Activated CD8-positive, alpha-beta memory T cell treated with anti-CD3 and anti-CD28 coated beads, Interleukin-2, amount 50 U/mL, for 4 hours (primary cell): ENCODE data around the gene PLPP2.
"Not testable (repeated sequence)": the region's sequence is repeated elsewhere in the genome, so short reads cannot be mapped to it uniquely, and the experiment has no call there.

Experiments used
- DNase-seq: peaks from one replicate; pipeline ENCODE4 v3.0.0-alpha.2; 2020

PLPP2 gene

DNA sequence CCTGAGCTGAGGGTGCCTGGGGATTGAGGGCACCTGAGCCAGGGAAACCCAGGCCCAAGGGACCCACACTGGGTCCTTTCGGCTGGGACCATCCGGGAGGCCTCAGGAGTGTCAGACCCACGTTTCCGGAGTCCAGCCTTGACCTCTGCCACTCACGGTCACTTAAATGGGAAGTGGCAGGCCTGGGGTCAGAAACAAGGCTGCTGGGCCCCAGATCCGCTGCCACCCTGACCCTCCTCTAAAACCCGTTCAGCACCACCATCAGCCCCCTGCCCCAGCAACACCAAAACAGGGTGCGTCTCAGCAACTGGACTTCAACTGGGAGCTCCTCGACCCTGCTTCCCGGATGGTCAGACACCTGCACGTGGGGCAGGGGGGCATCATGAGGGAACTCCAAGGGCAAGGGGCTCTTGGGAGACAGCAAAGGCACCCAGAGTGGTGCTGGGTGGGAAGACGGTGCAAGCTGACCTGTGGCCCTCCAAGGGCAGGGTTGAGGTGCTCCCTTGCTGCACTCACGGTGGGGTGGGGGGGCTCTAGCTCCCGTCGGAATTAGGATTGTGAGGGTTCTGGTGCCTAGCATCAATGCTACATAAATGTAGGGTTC is 1.2 kb upstream of the PLPP2 start:
- DNase-seq, result no peak

DNA sequence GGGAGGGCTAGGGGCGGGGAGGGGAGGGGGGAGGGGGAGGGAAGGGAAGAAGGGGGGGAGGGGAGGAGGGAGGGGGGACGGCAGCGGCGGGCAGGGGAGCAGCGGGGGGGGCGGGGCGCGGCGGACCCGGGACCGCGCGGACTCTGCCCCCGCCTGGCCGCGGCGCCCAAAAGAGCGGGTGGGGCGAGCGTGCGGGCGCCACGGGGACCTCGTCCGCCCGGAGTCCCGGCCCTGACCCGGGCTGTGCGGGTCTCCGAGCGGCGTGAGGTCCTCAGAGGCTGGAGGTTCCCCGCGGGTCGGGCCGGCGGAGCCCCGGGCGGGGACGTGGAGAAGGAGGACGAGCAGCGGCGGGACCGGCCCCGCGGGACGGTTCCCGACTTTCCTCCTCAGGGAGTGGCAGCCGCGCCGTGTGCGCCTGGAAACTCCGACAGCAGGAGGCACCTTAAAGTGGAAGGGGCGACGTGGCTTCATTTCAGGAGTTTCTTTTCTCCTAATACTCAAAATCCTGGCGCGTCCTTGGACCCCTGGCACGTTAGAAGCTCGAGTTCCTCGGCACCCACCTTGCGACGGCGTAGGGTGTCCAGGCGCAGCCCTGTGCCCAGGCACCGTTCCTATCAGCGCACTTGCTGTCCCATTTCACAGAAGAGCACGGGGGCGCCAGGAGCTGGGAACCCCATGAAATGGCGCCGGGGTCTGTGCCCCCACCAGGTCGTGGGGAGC is 518 bp upstream of the PLPP2 start:
- no peak for DNase-seq

DNA sequence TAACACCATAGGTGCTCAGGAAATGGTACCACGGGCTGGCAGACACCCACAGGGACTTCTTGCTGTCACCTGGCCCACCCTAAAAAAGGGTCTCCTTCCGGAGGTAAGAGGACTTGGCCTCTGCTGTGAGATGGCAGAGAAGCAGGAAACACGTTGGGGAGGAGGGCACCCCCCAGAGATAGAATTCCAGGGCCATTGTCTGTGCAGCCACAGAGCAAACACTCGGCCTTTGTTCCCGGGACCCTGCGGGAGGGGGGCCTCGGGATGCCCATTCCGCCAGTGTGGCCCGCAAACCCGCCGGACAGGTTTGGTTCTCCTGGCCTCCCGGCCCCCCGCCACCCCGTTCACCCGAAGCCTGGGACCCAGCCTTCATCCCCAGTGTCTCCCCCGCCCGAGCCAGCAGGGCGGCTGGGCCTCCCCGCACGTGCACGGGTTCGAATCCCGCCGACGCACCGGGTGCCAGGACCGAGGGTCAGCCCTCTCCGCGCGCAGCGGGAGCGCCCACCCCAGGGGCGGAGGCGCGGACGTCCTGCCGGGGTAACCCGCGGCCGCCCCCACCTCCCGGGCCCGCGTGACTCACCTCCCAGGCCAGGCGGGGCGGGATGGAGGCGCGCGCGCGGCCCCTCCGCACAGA is 714 bp downstream of the PLPP2 start:
- peak; percentile 37 for DNase-seq

DNA sequence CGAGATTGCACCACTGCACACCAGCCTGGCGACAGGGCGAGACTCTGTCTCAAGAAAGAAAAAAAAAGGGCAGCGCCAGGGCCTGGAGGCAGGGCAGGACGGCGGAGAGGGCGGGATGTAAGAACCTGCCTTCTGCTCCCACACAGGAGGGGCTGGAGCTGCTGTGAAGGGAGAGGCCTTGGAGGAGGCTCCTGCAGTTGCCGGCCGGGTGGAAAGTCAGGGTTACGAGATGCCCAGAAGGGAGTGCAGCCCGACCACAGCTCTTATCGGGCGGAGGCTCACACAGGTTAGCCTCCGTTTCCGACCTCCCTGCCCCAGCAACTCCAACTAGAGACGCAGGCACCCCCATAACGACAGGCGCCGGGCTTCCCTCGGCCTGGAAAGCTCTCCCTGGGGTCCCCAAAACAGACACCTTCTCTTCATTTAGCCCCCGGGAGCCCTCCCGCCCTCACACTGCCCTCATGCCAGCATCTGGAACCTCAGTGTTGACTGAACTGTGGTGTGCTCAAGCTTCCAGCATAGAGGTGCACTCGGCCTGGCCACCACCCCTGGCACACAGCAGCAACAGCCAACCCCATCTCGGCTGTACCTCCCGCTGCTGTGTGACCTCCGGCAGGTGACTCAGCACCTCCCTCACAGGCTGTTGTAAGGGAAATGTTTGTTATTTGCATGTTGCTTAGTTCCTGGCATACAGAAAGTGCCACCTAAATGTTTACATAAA is 1.4 kb downstream of the PLPP2 start:
- DNase-seq, result peak; percentile 35

DNA sequence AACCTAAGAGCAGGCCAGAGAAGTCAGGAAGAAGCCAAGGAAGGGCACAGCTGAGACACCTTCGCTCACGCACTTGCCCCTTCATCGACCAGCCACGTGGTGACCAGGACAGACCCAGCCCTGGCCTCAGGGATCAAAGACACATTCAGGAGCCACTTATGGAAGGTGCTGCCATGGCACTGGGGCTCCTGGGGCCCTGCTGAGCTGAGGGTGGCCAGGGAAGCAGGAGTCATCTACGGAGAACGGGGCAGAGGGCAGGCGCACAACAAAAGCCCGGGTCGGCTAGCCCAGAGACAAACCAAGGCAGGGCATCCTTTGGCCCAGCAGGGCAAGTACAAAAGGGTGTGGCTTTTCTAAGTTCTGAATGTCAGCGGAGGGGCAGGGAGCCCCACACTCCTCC is 2.3 kb downstream of the PLPP2 start:
- no peak for DNase-seq

DNA sequence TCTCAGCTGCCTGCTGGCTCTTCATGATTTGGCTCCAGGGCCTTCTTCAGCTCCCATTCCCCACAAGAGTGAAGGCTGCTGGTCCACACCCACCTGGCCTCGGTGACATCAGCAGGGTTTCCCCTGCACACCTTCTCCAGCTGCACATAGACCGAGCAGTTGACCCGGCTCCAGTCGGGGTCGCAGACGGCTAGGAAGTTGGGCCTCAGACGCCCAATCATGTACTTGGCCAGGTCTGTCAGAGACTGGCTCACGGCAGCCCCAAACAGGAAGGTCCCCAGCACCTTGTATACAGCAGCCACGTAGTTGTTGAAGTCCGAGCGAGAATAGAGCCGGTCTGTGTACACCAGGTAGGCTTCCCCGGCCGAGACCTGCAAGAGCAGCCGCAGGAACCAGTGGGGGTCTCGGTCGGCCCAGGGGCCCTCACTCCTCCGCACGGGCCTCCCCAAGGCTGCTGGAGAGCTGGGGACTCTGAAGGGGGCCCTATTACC is 3.8 kb downstream of the PLPP2 start:
- DNase-seq, result no peak

DNA sequence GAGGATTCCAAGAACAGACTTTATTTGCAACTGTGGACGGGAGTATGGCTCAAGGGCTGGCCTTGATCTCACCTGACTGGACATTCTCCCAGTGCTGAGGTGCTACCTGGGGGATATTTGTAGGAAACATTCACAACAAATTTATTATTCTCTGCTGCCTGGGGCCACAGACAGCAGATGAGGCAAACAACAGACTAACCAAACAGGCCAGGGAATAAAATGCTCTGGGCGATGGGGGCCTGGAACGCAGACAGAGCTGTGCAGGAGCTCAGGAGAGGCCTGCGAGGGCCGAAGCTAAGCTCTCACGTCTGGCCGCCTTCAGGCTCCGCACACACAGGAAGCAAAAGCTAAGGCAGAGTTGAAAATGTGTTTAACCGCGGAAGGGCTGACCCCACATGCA is 7.8 kb downstream of the PLPP2 start:
- no peak for DNase-seq

DNA sequence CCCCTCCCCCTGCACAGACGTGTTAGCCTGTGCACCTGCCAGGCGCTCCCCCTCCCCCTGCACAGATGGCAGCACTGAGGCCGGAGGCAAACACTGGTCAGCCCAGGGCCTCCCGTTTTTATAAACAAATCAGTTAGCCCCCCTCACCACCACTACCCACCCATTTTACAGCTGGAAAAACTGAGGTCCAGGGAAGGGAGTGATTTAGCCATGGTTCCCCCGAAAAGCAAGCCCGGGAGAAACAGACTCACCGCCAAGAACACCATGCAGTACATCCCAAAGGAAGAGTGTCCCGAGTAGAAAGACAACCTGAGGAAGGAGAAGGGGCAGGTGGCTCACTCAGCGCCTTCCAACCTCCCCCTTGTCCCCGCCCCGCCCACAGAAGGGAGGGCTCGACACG is 8.7 kb downstream of the PLPP2 start:
- no peak for DNase-seq

DNA sequence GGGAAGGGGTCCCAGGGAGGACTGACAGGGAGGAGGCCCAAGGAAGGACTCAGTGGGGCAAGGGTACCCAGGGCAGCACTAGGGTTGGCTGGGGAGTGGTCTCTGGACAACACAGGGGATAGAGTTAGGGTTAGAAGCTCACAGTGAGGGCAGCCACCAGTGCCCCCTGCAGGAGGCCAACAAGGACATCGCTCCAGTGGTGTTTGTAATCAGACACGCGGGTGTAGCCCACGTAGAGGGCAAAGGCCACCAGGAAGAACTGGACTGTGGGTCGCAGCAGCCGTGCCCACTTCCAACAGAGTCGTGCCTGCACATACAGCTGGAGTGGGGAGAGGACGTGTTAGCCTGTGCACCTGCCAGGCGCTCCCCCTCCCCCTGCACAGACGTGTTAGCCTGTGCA is 9.2 kb downstream of the PLPP2 start:
- no peak for DNase-seq

DNA sequence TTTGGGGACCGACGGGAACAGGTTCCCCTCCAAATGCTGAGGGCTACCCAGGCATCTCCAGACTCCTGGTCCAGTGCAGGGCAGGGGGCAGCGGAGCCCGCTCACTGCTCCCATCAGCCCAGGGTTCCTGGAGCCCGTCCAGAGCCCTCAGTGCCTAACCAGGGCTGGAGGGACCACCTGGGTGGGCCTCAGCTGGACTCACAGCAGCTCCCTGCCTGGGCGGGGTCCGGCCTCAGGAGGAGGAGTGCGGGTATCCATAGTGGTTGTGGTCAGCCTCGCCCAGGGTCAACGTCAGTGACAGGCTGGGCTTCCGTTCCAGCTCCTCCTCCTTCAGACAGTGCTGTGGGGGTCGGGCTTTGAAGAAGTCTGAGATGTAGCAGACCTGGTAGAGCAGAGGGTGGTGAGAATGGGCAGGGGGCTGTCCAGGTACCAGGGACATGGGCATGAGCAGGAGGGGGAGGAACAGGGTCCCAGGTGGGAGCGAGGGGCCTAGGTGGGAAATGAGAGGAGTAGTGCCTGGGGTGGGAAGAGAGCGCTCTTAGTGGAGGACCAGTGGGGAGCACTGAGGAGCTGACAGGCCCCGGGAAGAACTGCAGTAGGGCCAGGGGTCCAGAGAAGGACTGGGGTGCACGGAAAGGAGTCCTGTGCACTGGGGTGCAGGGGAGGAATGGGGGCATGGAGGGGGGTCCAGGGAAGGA is 9.9 kb downstream of the PLPP2 start:
- DNase-seq, result no peak

DNA sequence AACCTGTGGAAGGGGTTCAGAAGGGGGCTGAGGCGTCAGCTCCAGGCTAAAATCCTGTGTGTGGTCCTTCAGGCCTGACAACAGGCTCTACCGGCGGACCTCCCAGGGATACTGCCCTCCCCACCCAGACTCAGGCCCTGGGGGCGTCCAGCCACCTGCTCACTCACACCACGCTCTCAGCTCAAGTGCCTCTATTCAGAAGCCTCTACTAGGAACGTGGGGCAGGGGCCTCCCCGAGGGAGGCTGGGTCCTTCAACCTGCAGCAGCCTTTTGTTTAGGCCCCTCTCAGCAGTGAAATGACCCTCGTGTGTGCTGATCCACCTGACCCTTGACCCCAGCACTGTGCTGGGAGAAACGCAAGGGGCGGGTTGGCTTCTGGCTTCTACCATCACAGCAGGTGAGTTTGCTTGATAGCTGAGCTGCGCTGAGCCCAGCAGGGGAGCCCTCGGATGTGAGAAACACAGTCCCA is 10.6 kb downstream of the PLPP2 start:
- no peak for DNase-seq

DNA sequence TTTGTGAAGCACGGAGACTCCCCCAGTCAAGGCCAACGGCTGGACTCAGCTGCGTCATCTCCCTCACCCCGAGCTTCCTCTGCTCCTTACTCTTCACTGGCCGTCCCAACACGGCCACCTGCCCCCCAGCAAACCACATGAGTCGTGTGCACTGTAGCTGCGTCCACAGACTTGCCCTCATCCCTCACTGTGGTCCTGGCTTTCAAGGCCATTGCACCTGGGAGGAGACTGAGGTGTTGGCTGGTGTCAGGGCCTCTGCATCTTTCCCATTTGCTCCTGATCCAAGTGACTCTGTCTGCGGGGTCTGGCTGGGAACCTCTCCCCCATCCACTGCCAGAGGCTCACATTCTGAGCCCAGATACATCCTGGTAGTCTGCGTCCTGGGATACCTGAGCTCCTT is 11.5 kb downstream of the PLPP2 start:
- no peak for DNase-seq

DNA sequence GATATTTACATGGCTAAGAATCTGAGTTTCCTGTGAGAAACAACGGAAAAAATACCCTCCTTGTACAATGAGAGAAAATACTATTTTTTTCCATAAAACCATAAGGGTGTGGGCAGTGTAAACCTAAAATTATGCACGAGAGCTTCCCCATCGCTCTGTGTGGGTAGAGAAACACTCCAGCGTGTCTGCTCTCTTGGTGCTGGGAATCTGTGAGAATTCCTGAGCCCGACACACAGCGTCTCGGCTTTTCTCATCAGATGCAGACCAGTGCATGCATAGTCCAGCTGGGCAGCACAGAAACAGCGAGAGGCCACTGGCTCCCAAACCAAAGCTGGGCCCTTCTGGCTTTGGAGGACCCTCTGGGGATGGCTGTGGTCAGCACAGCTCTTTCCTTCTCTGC is 12.0 kb downstream of the PLPP2 start:
- DNase-seq, result no peak

DNA sequence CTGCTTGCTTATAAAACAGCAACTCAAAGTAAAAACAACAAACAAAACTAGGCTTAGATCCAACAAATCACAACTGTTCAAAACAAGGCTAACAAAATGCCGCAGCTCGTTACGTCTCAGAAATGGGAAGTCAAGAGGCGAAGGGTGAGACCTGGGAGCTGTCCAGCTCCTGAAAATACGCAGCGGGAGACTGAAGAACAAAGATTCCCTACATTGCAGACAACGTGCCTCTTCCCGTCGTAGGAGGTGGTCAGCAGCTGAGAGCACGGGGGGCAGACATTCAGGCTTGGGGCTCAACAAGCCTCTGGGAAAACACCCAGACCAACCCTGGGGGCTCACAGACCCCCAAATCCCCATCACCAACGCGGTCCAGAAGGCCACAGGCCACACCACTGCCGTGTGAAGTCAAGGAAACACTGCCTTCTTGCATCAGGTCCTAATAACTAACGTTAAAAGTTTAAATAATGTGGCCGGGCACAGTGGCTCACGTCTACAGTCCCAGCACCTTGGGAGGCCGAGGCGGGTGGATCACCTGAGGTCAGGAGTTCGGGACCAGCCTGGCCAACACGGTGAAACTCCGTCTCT is 13.5 kb downstream of the PLPP2 start:
- no peak for DNase-seq

DNA sequence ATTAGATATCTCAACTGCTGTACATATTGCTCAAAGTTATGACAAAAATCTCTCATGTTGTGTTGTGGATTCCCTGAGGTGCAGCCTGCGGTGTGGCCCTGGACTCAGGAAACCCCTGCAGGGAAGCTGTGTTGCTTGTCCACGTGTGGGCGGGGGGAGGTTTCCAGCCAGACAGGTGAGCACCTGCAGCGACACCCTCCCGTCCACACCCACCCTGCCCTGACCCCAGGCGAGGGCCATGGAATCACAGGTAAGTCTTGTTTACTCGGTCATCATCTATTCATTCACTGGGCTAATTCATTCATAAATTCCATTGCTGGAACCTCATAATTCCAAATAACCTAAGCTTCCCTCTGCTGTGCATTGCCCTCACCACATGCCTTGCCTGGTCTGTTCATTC is 14.1 kb downstream of the PLPP2 start:
- DNase-seq, result no peak

DNA sequence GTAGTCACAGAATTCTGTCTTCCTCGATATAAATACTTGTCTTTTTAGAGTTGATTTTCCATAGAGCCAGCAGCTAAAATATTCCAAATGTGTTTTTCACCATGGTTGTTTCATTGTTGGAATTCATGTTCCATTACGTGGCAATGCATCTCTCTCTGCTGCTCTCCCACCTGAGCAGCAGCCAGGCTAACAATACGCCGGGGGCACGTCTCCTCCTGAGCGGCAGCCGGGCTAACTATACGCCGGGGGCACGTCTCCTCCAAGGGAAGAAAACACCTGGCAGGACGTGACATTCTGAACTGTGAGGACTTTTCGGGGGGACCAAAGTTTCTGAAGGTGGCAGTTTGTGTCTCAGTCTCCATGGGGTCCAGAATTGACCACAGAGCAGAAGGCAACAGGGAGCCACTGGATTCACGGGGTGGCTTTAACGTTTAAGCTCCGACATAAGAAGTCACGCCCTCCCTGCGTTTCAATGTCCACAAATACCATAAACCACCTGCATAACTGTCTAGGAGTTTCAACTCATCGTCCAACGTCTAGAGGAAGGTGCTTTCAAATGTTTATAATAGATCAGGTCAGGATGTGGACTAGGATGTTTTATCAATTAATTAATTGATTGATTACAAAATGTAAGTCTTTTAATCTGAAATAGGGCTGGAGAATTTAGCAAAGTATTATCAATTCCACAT is 15.1 kb downstream of the PLPP2 start:
- no peak for DNase-seq

DNA sequence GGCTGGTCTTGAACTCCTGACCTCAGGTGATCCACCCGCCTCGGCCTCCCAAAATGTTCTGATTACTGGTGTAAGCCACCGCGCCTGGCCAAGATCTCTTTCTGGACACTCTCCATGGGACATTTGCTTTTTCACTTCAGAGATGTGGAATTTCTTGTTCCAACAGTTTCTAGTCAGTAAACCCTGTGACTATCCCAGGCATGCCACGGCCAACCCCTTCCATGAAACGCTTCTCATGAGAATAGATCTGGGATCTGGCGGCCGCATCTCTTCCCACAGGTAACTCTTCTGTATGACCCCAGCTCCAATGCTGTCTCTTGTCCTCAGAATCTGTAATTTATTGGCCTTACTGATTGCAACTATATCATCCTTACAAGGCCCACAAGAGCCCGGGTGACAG is 16.2 kb downstream of the PLPP2 start:
- no peak for DNase-seq

DNA sequence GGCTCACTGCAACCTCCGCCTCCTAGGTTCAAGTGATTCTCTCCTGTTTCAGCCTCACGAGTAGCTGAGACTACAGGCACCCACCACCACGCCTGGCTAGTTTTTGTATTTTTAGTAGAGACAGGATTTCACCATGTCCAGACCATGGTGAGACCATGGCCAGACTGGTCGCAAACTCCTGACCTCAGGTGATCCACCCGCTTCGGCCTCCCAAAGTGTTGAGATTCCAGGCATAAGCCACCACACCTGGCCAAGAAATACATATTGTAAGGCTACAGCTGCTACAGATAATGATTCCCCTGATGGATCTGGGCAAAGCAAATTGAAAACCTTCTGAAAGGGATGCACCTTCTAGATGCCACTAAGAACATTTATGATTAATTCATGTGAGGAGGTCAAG is 17.8 kb downstream of the PLPP2 start:
- no peak for DNase-seq

DNA sequence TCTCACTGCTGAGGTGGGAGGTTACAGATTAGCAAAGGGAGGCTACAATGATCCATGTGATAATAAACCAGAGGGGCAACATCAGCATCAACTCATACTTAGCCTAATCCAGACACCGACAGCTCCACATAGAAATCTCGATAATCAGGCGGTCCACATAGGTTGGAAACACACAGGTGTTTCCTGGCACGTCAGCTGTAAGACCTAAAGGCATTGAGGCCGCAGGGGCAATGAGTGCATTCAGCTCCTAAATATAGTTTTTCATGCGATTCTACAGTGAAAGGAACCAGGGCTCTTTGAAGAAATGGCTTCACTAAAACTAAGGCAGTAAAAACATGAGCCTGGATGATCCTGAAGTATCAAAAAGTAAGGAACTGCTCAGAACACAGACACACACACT is 19.3 kb downstream of the PLPP2 start:
- no peak for DNase-seq

DNA sequence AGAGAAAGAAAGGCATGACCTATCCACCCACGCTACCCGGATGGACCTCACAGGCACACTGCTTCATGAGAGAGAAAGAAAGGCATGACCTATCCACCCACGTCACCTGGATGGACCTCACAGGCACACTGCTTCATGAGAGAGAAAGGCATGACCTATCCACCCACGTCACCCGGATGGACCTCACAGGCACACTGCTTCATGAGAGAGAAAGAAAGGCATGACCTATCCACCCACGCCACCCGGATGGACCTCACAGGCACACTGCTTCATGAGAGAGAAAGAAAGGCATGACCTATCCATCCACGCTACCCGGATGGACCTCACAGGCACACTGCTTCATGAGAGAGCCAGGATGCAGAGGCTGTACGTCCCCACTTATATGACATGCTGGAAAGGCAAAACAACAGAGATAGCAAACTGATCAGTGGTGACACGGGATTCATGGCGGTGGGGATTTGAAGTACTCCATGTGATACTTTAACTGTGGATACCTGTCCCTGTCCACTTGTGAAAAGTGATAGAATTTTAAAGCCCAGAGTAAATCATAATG is 20.4 kb downstream of the PLPP2 start:
- not testable (repeated sequence) for DNase-seq

DNA sequence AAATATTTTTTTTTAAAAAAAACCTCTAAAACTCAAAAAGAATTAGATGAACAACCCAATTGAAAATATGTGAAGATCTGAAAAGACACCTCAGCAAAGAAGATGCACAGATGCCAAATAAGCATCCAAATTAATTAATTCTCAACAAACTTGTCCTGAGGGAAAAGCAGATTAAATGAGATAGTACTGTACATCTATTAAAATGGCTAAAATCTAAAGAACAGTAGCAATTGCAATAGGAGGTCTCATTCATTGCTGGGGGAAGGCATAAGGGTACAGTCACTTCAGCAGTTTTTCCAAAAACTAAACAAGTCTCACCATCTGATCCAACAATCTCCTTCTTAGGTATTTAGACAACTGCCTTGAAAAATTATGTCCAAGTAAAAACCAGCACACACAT is 22.0 kb downstream of the PLPP2 start:
- DNase-seq, result no peak

DNA sequence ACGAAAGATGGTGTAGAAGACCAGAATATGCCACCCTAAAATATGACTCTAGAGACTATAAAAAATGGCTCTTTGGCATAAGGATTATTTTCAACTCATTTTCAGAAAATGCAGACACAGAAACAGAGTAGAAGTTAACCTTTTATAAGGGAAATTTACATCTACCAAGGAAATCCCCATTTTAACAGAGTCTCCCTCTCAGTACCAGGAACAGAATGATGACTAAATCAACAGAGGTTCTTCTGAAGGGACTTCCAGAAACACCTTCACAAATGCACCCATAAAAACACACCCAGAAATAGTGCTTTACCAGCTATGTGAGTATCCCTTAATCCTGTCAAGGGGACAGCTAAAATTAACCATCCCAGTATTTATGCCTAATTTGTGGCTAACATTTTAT is 29.1 kb downstream of the PLPP2 start:
- no peak for DNase-seq
